ENCODE measurements around the gene ANKRD23. TPM values are rescaled to one million over a fixed set of nuclear protein-coding genes. Genes with fewer than 3 reads are reported as not detected.

Gene ANKRD23
- total and polyA plus RNA-seq, 2 of the 13 experiments (the other 11 are each of a cell fraction or from before 2014, with no cell fraction given): 1.5 to 1.6 TPM

GRCh38 chr2:96867756-96868554 is 24.1 kb upstream of the ANKRD23 start (continued):
- TF ChIP-seq AKNA (CRISPR knock-in tag; IDR thresholded peaks at IDR 0.05; ENCODE audit: borderline replicate concordance) (peak; percentile 70; the same call in 1 of the 2 replicates), FOXJ3 (CRISPR knock-in tag; IDR thresholded peaks at IDR 0.05; ENCODE audit: borderline replicate concordance) (no peak), ZNF816 (CRISPR knock-in tag; IDR thresholded peaks at IDR 0.05; ENCODE audit: borderline replicate concordance) (no peak; the same call in 1 of the 2 replicates), HNRNPK (IDR thresholded peaks at IDR 0.05; ENCODE audit: low read depth, low read length, poor library complexity, severe bottlenecking) (no peak), NFIB (CRISPR knock-in tag; IDR thresholded peaks at IDR 0.05; ENCODE audit: borderline replicate concordance) (no peak), XRCC5 (optimal IDR thresholded peaks at IDR 0.05; ENCODE audit: low read length) (peak; percentile 67), ZNF629 (CRISPR knock-in tag; conservative IDR thresholded peaks at IDR 0.05) (no peak; the same call in 1 of the 2 replicates), AGO2 (optimal IDR thresholded peaks at IDR 0.05; ENCODE audit: low read depth, low read length) (no peak), RFX3 (CRISPR knock-in tag; IDR thresholded peaks at IDR 0.05) (no peak), PAWR (CRISPR knock-in tag; IDR thresholded peaks at IDR 0.05; ENCODE audit: borderline replicate concordance) (no peak), SIX4 (CRISPR knock-in tag; IDR thresholded peaks at IDR 0.05) (no peak), ZNF747 (CRISPR knock-in tag; IDR thresholded peaks at IDR 0.05; ENCODE audit: borderline replicate concordance) (no peak), NCOR1 (IDR thresholded peaks at IDR 0.05; ENCODE audit: borderline replicate concordance, low read length) (no peak), KMT2A (CRISPR knock-in tag; IDR thresholded peaks at IDR 0.05) (no peak; the same call in 1 of the 2 replicates), ZNF556 (CRISPR knock-in tag; IDR thresholded peaks at IDR 0.05; ENCODE audit: borderline replicate concordance) (no peak), ZNF343 (CRISPR knock-in tag; IDR thresholded peaks at IDR 0.05) (0 out of 2 replicates have a peak, but pooled peaks have one; percentile 40), ZNF552 (CRISPR knock-in tag; IDR thresholded peaks at IDR 0.05; ENCODE audit: borderline replicate concordance) (no peak), KLF9 (CRISPR knock-in tag; IDR thresholded peaks at IDR 0.05; ENCODE audit: low read depth) (no peak), KLF15 (CRISPR knock-in tag; IDR thresholded peaks at IDR 0.05; ENCODE audit: borderline replicate concordance) (0 out of 2 replicates have a peak, but pooled peaks have one; percentile 79)
- TF ChIP-seq, protein P1, sequence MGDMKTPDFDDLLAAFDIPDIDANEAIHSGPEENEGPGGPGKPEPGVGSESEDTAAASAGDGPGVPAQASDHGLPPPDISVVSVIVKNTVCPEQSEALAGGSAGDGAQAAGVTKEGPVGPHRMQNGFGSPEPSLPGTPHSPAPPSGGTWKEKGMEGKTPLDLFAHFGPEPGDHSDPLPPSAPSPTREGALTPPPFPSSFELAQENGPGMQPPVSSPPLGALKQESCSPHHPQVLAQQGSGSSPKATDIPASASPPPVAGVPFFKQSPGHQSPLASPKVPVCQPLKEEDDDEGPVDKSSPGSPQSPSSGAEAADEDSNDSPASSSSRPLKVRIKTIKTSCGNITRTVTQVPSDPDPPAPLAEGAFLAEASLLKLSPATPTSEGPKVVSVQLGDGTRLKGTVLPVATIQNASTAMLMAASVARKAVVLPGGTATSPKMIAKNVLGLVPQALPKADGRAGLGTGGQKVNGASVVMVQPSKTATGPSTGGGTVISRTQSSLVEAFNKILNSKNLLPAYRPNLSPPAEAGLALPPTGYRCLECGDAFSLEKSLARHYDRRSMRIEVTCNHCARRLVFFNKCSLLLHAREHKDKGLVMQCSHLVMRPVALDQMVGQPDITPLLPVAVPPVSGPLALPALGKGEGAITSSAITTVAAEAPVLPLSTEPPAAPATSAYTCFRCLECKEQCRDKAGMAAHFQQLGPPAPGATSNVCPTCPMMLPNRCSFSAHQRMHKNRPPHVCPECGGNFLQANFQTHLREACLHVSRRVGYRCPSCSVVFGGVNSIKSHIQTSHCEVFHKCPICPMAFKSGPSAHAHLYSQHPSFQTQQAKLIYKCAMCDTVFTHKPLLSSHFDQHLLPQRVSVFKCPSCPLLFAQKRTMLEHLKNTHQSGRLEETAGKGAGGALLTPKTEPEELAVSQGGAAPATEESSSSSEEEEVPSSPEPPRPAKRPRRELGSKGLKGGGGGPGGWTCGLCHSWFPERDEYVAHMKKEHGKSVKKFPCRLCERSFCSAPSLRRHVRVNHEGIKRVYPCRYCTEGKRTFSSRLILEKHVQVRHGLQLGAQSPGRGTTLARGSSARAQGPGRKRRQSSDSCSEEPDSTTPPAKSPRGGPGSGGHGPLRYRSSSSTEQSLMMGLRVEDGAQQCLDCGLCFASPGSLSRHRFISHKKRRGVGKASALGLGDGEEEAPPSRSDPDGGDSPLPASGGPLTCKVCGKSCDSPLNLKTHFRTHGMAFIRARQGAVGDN (CRISPR knock-in tag; IDR thresholded peaks at IDR 0.05): no peak

Data from HepG2 (cell line).